NCI-H2196 treated with DMSO at 0.1 percent for 48 hours (cell line): Measurements from ENCODE around the gene KAT6B.
"Not testable (repeated sequence)": the region's sequence is repeated elsewhere in the genome, so short reads cannot be mapped to it uniquely, and the experiment has no call there.

Experiments
- DNase-seq: peaks from one replicate; lab custom pipeline; 2025; ENCODE audit not compliant: unreplicated experiment; lab: John Stamatoyannopoulos, UW

KAT6B gene

DNA sequence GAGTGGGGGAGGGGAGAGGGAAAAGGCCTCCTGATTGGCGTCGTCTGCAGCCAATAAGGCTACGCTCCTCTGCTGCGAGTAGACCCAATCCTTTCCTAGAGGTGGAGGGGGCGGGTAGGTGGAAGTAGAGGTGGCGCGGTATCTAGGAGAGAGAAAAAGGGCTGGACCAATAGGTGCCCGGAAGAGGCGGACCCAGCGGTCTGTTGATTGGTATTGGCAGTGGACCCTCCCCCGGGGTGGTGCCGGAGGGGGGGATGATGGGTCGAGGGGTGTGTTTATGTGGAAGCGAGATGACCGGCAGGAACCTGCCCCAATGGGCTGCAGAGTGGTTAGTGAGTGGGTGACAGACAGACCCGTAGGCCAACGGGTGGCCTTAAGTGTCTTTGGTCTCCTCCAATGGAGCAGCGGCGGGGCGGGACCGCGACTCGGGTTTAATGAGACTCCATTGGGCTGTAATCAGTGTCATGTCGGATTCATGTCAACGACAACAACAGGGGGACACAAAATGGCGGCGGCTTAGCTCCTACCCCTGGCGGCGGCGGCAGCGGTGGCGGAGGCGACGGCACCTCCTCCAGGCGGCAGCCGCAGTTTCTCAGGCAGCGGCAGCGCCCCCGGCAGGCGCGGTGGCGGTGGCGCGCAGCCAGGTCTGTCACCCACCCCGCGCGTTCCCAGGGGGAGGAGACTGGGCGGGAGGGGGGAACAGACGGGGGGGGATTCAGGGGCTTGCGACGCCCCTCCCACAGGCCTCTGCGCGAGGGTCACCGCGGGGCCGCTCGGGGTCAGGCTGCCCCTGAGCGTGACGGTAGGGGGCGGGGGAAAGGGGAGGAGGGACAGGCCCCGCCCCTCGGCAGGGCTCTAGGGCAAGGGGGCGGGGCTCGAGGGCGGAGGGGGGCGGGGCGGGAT is at the start of gene KAT6B:
TSS of gene KAT6B (plus strand) at position 459 of the 903 bp plus-strand sequence. CDS start 16,258 bp downstream, outside the sequence.
- DNase-seq: peak; percentile 100

- DNase-seq: no peak
Observed at GRCh38 chr10:74778436-74779094, 47.8 kb upstream of the KAT6B start.

GRCh38 chr10:74781870-74782269 is 44.5 kb upstream of the KAT6B start:
- not testable (repeated sequence) for DNase-seq

GRCh38 chr10:74784462-74784861 is 41.9 kb upstream of the KAT6B start:
- DNase-seq: no peak

DNA sequence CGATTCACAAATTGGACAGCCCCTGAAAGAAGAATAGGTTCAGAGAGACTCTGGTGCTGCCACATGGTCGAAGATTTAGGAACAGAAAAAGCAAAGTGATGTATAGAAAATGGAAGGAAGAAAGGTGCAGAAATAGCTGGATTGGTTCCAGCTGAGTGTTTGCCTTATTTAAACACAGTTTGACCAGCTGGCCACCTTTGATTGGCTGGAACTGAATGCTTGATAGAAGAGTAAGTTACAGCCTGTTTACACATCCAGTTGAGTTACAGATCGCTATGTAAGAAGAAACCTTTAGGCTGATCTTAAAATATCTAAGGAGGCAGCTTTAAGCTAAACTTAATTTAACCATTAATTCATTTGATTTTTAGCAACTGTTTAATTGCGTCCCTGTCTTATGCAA is 40.3 kb upstream of the KAT6B start:
- DNase-seq: no peak

GRCh38 chr10:74787457-74787856 is 38.9 kb upstream of the KAT6B start:
- no peak for DNase-seq

GRCh38 chr10:74791979-74792378 is 34.4 kb upstream of the KAT6B start:
- not testable (repeated sequence) for DNase-seq

GRCh38 chr10:74792726-74793125 is 33.7 kb upstream of the KAT6B start:
- no peak for DNase-seq

DNA sequence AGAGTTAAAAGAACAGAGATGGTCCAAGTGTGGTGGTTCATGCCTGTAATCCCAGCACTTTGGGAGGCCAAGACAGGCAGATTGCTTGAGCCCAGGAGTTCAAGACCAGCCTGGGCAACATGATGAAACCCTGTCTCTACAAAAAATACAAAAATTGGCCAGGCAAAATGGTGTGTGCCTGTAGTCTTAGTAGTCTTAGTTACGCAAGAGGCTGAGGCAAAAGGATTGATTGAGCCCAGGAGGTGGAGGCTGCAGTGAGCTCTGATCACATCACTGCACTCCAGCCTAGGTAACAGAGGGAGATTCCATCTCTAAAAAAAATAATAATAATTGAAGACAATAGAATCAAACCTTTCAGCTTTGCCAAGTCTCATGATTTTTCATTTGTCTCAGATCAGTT is 33.2 kb upstream of the KAT6B start:
- not testable (repeated sequence) for DNase-seq

- DNase-seq: no peak
Observed at GRCh38 chr10:74794531-74794930, 31.9 kb upstream of the KAT6B start.

DNA sequence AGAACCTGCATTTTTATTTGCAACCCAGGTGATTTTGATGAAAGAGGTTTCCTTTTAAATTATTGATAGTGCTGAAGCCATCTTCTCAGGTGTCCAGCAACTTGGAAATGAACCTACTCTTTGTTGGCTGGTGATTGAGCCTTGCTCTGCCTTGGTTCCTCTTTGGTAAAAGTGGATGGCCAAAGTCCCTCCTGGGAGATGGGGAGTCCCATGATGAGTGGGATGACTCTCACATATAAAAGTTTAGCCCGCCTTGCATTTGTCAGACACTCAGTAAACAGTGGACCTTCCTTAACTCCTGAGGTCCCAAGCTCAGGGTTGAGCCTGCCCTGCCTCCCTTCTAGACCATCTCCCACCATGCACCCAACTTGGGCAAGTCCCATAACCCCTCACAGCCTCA is 28.9 kb upstream of the KAT6B start:
- no peak for DNase-seq

DNA sequence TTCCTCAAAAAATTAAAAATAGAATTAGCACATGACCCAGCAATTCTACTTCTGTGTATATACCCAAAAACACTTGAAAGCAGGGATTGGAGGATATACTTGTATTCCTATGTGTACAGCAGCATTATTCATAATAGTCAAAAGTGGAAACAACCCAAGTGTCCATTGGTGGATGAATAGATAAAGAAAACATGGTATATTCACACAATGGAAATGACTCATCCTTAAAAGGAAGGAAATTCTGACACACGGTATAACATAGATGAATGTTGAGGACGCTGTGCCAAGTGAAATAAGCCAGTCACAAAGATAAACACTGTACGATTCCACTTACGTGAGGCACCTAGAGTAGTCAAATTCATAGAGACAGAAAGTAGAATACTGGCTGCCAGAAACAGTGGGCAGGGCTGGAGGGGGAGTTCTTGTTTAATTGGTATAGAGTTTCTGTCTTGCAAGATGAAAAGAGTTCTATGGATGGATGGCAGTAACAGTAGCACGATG is 26.6 kb upstream of the KAT6B start:
- DNase-seq: peak; percentile 80

DNA sequence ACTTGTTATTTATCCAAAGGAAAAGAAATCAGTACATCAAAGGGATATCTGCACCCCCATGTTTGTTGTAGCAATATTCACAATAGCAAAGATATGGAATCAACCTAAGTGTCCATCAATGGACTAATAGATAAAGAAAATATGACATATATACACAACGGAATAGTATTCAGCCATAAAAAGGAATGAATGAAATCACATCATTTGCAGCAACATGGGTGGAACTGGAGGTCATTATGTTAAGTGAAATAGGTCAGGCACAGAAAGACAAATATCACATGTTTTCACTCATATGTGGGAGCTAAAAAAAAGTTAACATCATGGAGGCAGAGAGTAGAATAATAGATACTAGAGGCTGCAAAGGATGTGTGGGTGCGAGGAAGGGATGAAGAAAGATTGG is 25.0 kb upstream of the KAT6B start:
- no peak for DNase-seq

DNA sequence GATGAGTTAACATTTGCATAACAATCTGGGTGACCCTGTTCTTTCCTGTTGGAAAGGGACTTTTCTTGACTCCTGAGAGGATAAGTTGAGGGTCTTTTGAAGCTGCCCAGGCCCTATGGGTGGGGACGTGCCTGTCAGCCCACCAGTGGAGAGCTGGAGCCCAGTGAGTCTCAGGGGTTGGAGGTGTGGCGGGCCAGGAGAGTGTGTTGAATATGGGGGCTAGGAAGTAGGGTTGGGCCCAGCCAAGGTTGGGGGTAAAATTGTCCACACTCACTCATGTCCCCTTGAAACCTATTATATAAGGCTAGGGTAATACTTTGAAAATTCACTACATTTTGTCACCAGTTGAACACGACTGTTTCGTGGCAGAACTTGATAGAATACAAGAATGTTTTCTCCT is 17.9 kb upstream of the KAT6B start:
- DNase-seq: no peak

GRCh38 chr10:74810087-74810486 is 16.3 kb upstream of the KAT6B start:
- DNase-seq: no peak

DNA sequence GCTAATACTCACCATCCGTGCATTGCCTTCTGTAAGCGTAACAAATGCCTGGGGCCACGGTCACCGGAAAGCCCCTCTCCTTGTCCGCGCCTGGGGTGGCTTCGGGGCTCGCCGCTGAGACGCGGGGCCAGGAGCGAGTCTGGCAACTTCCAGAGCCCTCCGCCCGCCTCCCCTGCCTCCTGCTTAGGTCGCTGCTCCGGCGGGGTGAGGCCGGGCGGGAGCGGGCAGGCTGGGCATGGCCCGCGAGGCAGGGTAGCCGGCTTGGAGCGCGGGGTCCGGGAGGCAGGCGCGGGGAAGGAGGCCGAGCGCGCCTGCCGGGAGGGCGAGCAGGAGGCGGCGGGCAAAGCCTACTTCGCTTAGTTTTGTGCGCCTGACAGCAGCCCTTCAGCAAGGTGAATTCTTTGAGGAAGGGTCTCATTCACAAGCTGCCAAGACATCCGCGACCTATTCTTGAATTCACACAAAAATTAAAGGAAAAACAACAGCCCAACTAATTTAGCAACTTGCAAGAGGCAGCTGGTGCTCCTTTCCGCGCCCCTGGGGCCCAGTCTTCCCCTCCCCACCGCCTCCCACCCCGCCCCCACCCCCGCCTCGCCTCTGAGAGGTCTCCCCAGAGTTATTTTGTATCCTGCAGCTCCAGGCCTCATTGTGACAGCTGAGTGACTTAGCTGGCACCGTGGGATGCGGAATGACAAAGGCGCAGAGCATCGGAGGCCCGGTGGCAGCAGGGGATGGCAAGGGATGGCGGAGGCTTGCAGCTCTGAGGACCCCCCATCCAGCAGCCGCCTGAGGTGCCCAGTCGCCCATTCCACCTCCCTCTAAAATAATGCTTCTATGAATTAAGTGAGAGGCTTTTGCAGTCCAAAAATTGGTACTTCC is 12.8 kb upstream of the KAT6B start:
- no peak for DNase-seq

- DNase-seq: no peak
Observed at GRCh38 chr10:74814797-74815196, 11.6 kb upstream of the KAT6B start.

DNA sequence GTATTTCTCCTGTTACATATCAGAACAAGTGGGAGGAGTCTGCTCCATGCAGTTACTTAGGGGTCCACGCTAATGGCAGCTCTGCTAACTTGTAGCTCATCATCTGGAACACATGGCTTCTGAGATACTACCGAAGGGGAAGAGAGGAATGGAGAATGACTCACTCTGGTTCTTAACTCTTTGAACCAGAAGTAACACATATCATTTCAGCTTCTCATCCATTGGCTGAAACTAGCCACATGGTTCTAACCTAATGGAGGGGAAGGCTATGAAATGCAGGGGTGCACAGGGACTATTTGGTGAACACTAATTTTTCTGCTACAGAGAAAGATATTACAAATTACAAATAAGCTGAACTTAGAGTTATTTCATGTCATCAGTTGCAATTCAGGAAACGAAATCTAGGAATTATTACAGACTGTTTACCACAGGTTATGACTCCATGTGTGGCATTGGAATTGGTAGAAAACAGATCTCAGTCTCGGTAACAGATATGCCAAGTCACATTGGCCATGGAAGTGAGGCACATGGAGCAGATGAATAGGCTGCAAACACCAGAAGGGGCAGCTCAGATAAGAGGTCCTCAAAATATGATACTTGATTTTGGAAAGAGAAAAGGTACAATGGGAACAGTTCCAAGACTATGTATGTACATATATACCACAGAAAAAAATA is 9.4 kb upstream of the KAT6B start:
- DNase-seq: no peak

- DNase-seq: peak; percentile 75
Observed at GRCh38 chr10:74821501-74821900, 4.9 kb upstream of the KAT6B start.

DNA sequence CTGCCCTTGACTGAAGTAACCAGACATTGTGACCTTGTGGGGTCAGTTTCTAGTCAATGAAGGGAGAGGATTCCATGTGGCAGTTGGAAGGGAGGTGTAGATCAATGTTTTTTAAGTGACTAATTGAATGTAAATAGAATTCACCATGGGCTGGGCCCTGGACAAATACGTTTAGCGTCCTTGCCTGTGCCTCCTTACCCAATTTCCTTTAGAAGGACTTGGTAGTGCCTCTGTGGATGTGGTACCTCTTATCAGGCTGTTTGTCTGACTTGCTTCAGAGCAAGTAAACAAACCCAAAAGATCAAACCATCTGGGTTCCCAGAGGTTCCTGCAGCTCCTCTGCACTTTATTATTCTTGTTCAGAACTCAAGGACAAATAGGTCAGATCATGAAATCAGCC is 4.3 kb upstream of the KAT6B start:
- no peak for DNase-seq
